ENCODE results near the gene HHIPL2. TPM values are rescaled to one million over a fixed set of nuclear protein-coding genes. Genes with fewer than 3 reads are reported as not detected.
"Not testable (repeated sequence)": the region's sequence is repeated elsewhere in the genome, so short reads cannot be mapped to it uniquely, and the experiment has no call there.

The HHIPL2 gene
- total RNA-seq, 1 donor from 2014 or later = not detected

DNA sequence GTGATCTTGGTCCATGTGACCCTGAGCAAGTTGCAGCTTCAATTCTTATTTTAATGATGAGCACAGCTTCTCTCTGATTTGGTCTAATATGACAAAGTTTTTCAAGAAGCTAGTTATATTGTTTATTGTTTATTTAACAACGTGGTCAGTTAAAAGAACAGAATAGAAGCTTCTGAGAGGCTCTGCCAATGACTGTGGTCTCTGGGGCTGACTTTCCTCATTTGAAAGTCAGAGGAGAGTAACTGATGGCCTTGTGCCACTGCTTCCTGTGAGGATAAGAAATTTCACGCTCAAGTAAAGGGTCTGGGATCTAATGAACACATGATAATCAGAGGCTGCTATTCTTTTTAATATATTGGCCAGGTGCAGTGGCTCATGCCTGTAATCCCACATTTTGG is 7.3 kb downstream of the HHIPL2 start:
- DNase-seq (ENCODE audit: low read depth) = no peak

DNA sequence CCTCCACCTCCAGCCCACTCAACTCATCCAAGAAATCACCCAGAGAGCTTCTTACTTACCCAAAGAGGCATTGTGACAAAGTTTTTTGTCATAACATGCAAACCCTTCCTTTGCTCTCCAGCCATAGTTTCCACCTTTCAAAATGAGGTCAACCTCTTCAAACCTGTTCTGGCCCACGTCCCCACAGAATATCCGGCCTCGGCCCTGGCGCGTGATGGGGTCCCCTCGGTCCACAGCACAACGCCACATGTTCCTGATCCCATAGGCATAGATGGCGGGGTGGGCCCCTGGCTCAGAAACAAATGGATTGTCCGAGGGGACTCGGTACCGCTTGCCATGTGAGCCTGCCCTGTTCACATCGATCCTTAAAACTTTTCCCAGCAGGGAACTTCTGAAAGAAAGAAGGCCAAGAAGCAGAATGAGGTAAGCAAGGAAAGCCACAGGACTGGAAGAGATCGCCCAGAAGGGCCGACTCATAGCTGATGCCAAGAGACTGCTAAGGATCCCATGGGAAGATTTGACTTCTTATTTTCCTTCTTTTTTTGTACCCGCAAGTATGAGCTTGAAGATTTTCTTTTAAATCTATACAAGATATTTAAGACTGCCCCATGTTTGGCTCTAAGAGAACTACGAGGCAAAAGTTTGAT is 7.8 kb downstream of the HHIPL2 start:
- no peak for DNase-seq (ENCODE audit: low read depth)

DNA sequence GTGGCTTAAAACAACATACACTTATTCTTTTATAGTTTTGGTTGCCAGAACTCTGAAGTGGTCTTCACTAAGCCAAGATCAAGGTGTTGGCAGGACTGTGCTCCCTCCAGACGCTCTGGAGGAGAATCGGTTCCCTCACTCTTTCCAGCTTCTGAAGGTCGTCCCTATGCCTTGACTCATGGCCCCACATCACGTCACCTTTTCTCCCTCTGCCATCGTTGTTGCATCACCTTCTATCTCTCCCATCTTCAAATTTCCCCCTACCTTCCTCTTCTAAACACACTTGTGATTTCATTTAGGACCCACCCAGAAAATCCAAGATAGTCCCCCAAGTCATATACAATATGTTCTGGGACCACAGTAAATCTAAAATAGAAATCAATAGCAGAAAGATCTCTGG is 12.4 kb downstream of the HHIPL2 start:
- DNase-seq (ENCODE audit: low read depth) = no peak

DNA sequence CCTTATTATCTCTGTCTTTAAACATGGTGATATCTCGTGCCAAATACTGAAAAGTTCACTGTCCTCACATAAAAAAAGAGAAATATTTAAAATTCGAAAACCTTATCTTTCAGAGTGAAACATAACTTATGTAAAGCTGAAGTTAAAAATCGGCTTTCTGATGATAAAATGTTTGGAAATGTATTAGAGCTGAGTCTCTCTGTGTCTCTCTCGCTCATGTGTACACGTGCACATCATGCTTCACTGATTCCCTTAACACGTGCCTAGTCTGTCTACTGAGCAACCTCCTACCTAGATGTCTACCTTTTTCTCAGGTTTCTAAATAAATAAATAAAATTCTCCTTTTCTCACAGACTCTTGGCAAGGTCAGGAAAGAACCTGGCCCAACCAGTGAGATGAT is 17.1 kb downstream of the HHIPL2 start:
- DNase-seq (ENCODE audit: low read depth) = no peak

DNA sequence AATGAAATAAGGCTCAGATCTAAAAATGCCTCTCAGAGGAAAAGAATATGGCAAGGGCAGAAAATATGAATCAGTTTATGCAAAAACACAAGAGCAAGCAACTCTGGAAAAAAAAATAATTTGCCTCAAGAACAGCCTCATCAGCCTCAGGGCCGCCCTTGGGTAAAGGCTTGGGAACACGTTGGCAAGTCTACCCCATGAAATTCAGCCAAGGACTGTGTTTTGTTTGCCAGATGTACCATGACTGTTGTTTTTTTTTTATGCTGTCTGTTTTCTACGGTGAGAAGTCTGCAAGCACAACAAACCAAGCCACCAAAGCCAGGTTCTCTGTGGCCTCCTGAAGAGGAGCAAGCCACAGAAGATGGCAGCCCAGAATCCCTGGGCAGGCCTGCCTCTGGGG is 18.0 kb downstream of the HHIPL2 start:
- DNase-seq (ENCODE audit: low read depth) = no peak

DNA sequence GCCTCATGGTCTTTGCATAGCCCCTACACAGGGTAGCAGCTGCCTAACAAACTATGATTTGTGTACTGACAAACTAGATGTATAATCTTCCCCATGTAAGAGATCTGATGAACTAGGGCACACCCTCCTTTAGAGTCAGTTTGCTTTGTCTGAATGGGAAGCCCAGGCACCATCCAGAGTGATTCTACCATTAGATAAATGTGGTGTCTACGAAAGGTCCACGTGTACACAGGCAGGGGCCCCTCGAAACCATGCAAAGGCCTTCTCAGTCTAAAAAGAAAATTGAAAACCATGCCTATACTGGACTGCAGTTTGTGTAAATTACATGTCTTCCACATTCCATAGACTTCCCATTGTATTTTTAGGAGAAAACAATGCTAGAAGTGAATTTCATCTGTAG is 18.7 kb downstream of the HHIPL2 start:
- no peak for DNase-seq (ENCODE audit: low read depth)

DNA sequence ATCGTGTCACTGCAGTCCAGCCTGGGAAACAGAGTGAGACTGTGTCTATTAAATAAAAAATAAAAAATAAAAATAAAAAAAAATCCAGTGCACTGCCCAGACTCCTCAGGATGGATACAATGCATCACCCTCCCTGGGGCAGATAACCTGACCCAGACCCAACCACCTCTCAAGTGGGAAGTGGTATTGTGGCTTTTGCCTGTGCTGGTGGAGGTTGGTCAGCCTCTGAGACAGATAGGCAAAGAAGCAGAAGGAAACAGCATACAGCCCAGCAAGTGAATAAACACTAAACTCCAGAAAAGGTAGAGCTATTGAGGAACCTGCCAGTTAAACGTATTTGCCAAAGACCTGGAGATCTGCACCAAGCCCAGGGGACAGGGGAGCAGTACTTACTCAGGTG is 22.0 kb downstream of the HHIPL2 start:
- no peak for DNase-seq (ENCODE audit: low read depth)

DNA sequence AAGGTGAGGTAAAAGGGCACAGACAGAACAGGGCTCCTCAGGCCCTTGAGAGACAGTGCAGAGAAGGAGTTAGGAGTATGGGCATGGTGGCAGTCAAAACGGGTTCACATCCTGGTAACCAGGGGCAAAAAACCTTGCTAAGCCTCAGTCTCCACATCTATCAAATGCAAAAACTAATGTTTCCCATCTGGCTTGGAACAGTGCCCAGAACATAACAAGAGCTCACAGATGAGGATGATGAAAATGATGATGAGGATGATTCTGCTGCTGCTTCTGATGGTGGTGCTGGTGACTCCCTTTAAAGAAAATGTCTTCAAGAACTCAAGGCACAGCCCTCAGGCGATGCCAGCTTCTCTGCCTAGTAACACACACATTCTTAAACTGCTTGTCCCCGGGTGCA is 24.1 kb downstream of the HHIPL2 start:
- no peak for DNase-seq (ENCODE audit: low read depth)

DNA sequence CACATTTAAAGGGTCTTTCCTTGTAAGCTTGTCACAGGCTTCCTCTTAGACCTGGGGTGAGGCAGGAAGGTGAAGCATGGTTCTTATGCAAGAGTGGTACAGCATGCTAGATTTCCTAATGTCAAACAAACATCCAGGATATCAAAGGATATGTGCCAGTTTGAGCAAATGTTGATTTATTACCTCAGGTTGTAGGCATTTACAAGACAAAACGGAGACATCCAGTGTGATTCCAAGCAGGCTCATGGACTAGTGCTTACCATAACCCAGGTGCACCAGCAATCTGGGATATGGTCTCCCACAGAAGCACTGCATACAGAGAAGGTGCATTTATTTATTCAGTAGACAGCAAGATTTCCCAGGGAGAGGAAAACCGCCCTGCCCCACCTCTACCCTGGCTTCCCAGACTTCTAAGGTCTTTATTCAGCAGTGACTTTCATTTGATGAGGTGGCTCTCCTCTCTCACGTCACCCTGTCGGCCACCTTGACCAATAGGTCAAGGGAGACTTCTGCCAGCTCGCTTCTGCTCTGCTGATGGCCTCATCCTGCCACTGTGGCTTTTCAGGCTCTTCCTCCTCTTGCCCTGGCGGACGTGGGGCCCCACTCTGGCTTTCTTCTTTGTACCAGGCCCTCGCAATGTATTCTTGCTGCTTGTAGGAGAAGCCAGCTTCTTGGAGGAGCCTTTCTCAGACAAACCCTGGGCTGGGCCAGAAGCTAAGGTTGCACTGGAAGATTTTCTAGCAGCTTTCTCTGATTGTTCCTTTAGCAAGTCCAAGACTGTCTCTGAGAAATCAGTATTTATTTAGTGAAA is 25.6 kb downstream of the HHIPL2 start:
- DNase-seq (ENCODE audit: low read depth) = no peak

DNA sequence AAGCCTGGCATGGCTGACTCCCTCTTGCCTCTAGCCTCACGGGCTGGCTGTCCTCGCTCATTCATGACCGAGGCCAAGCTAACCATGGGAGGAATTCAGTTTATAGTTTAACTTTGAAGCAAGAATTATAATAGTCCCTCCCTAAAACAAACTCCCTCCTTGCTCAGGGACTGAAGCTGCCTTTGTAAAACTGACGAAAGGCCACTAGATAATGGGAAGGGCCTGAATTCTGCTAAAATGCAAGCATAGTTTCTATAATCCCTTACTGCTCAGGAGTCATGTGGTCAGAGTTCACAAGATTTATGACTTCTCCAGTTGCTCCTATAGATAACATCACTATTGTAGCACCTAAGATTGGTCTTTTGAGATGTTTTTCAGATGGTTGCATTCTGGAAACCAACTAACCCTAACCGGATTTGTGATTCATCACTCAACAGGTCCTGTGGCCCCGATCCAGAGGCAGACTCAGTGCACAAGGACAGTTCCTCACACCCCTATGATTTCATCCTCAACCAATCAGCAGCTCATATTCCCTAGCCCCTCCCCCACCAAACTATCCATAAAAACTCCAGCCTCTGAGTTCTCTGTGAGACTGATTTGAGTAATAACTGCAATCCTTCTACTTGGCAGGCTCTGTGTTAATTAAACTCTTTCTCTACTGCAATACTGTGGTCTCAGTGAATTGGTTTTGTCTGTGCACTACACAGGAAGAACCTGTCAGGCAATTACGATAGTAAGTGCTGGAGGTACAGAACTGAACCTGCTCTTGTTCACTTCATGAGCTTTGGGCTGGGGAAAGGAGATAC is 26.4 kb downstream of the HHIPL2 start:
- DNase-seq (ENCODE audit: low read depth) = peak; percentile 47

DNA sequence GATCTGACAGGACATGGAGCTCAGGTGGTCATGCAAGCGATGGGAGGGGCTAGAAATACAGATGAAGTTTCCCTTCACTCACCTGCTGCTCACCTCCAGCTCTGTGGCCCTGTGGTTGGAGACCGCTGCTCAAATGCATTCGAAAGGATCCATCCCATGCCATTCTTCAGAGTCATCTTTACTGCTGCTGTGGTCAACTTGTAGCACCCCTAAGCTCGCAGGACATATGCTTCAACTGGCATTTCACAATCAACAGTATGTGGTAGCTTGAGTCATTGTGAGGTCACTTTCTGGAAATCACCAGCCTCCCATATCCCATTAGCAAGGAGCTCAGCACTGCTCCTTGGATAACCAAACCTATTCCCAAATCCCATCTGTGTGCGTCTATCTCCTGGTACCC is 58.4 kb downstream of the HHIPL2 start:
- not testable (repeated sequence) for DNase-seq (ENCODE audit: low read depth)

DNA sequence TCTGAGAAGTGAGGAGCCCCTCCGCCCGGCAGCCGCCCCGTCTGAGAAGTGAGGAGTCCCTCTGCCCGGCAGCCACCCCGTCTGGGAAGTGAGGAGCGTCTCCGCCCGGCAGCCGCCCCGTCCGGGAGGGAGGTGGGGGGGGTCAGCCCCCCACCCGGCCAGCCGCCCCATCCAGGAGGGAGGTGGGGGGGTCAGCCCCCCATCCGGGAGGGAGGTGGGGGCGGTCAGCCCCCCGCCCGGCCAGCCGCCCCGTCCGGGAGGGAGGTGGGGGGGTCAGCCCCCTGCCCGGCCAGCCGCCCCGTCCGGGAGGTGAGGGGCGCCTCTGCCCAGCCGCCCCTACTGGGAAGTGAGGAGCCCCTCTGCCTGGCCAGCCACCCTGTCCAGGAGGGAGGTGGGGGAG is 60.1 kb downstream of the HHIPL2 start:
- not testable (repeated sequence) for DNase-seq (ENCODE audit: low read depth)

DNA sequence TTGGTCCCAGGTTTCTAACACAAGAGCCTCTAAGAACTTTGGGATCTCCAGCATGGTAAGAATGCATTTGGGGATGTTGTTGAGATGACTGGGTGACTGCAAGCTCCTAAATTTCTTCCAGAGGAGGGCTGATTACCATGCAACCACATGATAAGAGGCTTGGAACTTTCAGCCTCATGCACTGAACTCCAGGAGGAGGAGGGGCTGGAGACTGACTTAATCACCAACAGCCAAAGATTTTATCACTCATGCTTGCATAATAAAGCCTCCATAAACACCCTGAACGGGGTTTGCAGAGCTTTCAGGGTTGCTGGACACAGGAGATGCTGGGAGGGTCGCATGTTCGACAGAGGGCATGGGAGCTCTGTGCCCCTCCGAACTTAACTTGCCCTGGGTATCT is 63.9 kb downstream of the HHIPL2 start:
- DNase-seq (ENCODE audit: low read depth) = not testable (repeated sequence)

DNA sequence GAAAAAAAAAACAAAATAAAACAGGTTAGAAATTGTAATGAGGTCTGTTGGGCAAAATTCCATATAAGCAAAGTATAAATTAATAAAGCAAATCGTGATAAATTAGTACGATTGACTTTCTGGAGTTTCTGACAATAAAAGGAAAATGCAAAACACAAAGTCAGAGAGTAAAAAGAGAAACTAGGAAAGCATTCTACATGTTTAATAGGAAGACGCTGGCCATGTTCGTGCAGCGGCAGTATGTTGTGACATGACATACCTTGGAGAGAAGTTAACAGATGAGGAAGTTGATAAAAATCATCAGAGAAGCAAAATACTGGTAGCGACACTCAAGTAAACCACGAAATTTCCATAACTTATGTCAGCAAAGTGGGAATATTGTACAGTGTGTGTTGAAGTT is 68.3 kb downstream of the HHIPL2 start:
- not testable (repeated sequence) for DNase-seq (ENCODE audit: low read depth)

DNA sequence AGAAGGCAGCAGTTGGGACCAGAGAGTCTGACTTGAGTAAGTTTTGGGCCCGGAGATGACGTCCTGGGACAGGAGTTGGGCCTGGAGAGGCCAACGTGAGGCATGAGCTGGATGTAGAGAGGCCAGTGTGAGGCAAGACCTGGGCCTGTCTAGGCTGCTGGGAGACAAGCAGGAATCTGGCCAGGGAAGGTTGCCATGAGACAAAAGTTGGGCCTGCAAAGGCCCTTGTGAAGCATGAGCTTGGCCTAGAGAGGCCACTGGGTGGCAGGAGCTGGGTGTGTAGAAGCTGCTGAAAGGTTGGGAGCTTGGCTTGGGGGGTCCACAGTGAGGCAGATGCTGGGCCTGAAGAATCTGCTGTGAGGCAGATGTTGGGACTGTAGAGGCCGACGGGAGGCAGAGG is 71.5 kb downstream of the HHIPL2 start:
- DNase-seq (ENCODE audit: low read depth) = not testable (repeated sequence)

DNA sequence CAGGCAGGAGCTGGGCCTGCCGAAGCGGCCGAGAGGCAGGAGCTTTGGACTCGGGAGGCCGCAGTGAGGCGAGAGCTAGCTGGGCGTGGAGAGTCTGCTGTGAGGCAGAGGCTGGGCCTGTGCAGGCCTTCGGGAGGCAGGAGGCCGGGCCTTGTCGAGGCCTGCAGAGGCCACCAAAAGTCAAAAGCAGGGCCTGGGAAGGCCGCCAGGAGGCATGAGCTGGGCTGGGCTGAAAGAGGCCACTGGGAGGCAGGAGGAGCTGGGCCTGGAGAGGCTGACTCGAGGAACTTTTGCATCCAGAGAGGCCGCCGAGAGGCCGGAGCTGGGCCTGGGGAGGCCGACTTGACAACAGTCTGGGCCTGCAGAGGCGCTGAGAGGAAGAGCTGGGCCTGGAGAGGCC is 74.2 kb downstream of the HHIPL2 start:
- DNase-seq (ENCODE audit: low read depth) = not testable (repeated sequence)

DNA sequence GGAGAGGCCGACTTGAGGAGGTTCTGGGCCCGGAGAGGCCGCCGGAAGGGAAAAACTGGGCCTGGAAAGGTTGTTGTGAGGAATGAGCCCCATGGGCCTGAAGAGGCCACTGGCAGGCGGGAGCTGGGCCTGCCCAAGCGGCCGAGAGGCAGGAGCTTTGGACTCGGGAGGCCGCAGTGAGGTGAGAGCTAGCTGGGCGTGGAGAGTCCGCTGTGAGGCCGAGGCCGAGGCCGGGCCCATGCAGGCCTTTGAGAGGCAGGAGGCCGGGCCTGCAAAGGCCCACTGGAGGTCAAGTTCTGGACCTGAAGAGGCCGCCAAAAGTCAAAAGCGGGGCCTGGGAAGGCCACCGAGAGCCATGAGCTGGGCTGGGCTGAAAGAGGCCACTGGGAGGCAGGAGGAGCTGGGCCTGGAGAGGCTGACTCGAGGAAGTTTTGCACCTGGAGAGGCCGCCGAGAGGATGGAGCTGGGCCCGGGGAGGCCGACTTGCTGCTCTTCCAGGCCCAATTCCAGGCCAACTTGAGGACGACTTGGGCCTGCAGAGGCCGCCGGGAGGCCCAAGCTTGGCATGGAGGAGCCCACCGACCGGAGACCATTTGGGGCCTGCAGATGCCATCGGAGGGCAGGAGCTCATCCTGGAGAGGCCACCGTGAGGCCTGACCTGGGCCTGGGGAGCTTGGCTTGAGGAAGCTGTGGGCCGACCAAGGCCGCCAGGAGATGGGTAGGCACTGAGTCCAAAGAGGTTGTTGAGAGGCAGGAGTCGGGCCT is 74.9 kb downstream of the HHIPL2 start:
- DNase-seq (ENCODE audit: low read depth) = not testable (repeated sequence)

All from myocyte (in vitro differentiated cells).